Left colon (tissue), 2 donors: ENCODE measurements around the gene PIK3R4. TPM values are rescaled to one million over a fixed set of nuclear protein-coding genes. Genes with fewer than 3 reads are reported as not detected.

Source experiments
- ATAC-seq: fragments of 200-7000 bp; cut with Tn5 transposase; one replicate; pipeline ENCODE4 v1.9.1; 2020; ENCODE audit warnings: mild to moderate bottlenecking, moderate library complexity
- DNase-seq, 2 donors: peaks; one replicate each; pipeline ENCODE4 v3.0.0-alpha.2; 2020
- intact Hi-C, 2 donors: fragments of 100-400 bp; cut with DNase I in 1 of 2; cut with micrococcal nuclease in 1 of 2; formaldehyde crosslinking; loops; one replicate each; pipeline versions ENCODE4 v1.11.2 to v1.14.0; 2022; cut with DNase I, micrococcal nuclease
- total RNA-seq, 2 donors: library from RNA; stranded (reverse); fragmentation: NEBNext Ultra II Directional; extraction: Animal tissue kit (Norgen Biotek cat#: 25700); gene quantifications; one replicate each; pipeline ENCODE4 v1.2.1, GENCODE V29; 2021
- donor health status: DM: no; HTN: no; CAD: no.
- donor health status: DM: yes; HTN: yes; CAD: no.

Gene PIK3R4
- total RNA-seq, 2 donors from 2014 or later = 20.2 to 21.2 TPM

DNA sequence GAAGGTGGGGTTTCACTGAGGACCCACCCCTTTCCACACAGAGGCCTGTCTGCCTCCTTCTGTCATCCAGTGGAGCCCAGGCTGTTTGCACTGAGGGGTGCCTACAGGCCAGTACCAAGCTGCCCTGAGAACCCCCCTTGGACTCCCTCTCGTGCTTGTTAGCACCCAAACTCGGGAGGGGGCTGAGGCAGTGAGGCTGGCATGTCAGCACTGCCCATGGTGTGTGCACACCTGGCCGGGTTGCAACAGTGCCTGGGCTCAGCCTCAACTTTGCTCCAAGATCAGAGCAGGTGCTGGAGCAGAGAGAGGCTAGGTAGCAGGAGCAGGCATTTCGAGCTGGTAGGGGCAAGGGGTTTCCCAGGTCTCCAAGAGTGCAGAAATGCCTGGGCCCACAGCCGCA, 90.0 kb downstream of the PIK3R4 start:
- DNase-seq = no peak
- intact Hi-C loops = no loop called here
- ATAC-seq = no peak

DNA sequence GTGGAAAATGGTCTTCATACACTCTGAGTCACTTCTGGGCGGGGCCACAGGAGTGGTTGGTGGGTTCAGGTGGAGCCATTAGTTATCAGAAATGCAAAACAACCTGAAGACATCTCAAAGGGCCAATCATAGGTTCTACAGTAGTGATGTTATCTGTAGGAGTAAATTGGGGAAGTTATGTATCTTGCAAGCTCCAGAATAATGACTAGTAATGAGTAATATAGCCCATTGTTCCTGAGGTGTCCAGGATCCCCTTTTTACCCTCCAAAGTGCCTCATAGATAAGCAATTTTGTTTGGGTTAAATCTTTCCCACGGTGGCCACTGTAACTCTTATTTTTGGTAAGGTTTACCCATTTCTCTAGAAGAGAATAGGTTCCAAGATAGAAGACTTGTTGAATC, 91.7 kb downstream of the PIK3R4 start:
- intact Hi-C loops = no loop called here
- DNase-seq (no peak), ATAC-seq (no peak)

DNA sequence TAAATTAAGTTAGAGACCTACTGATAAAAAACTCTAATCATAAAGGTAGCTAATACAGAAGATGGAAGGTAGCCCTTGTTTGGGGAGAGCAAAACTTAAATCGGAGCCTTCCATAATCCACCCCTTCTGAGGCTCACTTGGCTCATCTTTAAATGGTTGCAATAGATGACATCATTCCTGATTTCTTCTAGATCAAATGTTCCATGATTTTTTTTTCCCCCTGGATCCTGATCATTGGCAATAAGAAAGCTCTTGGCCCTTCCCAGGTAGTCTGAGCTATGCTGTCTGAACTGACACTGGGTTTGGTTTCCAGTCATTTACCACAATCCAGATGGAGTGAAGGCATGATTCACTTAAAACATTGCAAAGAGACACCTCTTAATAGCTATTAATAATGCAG, 92.5 kb downstream of the PIK3R4 start:
- intact Hi-C loops = no loop called here
- DNase-seq (no peak), ATAC-seq (no peak)

DNA sequence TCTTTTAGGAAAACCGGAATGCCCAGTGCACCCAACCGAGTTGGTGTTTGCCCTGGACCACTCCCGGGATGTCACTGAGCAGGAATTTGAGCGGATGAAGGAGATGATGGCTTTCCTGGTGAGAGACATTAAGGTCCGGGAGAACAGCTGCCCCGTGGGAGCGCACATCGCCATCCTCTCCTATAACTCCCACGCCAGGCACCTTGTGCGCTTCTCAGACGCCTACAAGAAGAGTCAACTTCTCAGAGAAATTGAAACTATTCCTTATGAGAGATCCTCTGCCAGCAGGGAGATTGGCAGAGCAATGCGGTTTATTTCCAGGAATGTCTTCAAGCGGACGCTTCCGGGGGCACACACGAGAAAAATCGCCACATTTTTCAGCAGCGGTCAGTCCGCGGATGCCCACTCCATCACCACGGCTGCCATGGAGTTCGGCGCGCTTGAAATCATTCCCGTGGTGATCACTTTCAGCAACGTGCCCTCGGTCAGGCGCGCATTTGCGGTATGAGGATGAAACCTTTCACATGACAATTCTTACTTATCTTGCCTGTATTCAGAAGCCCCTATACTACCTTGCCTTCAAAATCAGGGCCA, 97.5 kb downstream of the PIK3R4 start:
- intact Hi-C loops = no loop called here
- ATAC-seq = no peak
- DNase-seq = no peak

DNA sequence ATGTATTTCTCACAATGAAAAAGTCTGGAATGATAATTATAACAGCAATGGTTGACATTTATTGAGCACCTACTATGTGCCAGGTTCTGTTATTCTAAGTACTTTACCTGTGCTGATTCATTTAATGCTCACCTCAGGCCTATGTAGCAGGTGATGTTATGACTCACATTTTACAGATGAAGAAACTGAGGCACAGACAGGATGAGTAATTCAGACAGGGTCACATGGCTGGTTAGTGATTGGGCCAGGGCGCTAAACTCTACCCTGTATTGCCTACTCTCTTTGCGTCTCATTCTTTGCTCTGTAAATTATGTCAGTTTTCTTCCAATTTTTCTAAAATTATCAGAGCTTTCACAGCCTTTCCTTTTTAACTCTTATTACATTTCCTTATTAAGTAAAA, 98.3 kb downstream of the PIK3R4 start:
- no peak for DNase-seq
- intact Hi-C loops = no loop called here
- ATAC-seq = no peak

DNA sequence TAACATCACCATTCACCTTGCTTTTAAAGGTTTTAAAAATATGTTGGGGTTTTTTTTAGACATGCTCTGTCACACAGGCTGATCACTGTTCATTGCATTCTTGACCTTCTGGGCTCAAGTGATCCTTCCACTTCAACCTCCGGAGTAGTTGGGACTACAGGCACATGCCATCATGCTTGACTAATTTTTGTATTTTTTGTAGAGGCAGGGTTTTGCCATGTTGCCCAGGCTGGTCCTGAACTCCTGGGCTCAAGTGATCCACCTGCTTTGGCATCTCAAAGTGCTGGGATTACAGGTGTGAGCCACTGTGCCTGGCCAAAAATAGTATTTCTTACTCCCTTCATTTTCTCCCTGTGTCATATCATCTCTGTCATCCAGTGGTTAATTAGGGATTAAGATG, 101.4 kb downstream of the PIK3R4 start:
- ATAC-seq = no peak
- DNase-seq = no peak
- intact Hi-C loops = no loop called here

DNA sequence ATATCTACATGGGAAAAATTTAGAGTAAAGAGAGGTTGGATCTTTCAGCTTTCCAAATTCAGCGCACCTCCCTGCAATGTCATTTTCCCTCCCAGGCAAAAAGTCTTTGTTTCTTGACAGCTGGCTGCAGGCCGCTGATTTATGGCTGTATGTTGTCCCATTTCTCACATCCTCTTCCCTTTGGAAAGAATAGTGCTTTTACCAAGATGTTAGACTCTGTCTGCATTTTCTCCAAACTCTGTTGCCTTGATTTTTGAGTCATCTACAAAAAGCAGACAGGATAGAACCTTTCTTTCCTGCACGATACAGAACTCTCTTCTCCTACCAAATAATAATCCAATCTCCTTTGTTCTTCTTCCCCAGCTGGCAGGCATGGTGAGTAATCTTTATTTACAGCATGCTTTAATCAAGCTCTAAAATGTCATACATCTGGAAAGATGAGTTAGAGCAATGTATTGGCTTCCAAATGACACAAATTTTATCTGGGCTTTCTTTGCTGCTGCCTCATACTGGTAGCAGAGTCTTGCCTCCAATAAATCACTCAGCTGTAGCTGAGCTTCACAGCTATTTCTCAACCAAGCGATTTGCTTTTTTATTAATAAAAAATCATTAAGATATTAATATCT, 101.9 kb downstream of the PIK3R4 start:
- DNase-seq = no peak
- intact Hi-C loops = no loop called here
- no peak for ATAC-seq

DNA sequence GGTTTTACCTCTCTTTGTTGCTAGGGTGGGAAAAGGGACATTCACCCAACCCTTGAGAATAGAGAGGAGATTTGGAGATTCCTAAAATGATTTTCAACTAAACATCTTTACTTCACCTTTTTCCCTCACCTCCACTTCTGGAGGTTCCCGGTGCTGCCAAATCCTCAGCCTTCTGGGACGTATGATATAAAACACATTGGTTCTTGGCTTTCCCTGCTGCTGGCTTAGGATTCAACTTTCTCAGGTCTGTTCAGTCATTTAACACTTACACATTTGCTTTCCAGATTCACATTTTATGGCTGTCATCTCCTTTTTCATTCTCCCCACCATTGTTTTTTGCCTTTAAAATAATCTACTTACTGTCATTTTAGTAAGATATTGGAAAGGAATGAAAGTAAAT, 106.6 kb downstream of the PIK3R4 start:
- ATAC-seq (no peak), DNase-seq (no peak)
- intact Hi-C loops = no loop called here

DNA sequence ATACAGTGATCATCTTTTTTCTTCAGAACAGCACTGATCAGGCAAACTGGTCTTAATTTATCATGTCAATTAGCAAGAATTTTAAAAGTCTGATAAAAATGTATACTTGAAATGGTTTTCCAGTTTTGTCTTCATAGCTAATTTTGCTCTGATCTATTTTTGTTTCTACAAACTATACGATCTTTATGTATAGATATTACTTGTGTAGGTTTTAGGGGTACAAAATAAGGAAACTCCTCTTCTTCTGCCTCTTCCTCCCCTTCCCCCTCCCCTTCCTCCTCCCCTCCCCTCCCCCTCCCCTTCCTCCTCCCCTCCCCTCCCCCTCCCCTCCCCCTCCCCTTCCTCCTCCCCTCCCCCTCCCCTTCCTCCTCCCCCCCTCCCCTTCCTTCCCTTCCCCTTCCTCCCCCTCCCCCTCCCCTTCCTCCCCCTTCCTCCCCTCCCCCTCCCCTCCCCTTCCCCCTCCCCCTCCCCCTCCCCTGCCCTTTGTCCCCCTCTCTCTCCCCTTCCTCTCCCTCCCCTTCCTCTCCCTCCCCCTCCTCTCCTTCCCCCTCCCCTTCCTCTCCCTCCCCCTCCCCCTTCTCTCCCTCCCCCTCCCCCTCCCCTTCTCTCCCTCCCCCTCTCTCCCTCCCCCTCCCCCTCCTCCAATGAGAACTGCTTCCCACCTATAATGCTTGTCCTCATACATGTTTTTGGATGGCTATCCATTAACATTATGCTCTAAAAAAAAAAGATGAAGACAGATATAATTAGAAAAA, 110.0 kb downstream of the PIK3R4 start:
- intact Hi-C loops = no loop called here
- no peak for DNase-seq

DNA sequence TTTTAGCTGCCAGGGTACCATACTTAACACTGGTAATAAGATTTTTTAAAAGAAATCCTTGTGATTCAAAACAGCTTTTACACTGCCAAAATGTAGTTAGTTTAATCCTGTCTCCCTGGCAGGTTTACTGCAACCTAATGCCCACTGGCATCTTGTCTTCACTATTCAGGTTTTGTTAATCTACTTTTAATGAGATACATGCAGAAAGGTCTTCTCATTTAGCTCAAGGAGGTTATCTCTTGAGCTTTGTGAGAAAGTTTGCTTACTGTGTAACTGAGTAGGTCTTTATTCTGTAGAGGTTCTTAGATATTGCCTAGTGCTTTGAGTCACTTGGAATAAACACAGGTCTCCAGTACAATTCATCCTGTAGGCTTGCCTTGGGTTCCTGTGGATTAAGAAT, 110.7 kb downstream of the PIK3R4 start:
- ATAC-seq (no peak), DNase-seq (no peak)
- intact Hi-C loops = no loop called here

More for the DNA sequence above, 110.0 kb downstream of the PIK3R4 start:
- ATAC-seq = no peak

DNA sequence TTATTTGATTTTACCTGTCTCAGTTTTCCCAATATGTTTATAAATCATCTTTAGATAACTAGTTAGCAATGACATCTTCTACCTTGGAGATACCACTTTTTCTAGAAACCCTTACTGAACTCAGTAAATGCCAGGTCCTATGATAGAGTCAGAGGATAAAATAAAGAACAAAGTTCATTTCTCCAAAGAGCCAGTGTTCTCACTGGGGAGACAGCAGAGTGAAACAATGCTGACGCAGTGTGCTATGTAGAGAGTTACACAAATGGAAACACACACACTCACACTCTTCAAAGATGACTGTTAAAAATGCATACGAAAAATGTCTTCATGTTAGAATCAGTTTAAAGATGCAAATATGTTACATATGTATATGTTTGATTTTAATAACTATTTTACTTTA, 111.3 kb downstream of the PIK3R4 start:
- intact Hi-C loops = no loop called here
- no peak for DNase-seq
- ATAC-seq = no peak

Other genes with a start within 250 kb of the PIK3R4 start
- not detected for gene COL6A6, start 229.7 kb downstream of the PIK3R4 start, total RNA-seq
- 10 to 100 TPM; 62.8 to 65.7 TPM for gene ATP2C1, start 147.3 kb upstream of the PIK3R4 start, total RNA-seq